ENCODE measurements around the gene DCXR. TPM values are rescaled to one million over a fixed set of nuclear protein-coding genes. Genes with fewer than 3 reads are reported as not detected.
A peak's percentile ranks its signal among the peaks of the same experiment; 100 is the strongest.

The DCXR gene
- total and polyA plus RNA-seq, 2 of the 13 experiments (the other 11 are each of a cell fraction or from before 2014, with no cell fraction given) = 287 to 311 TPM

DNA sequence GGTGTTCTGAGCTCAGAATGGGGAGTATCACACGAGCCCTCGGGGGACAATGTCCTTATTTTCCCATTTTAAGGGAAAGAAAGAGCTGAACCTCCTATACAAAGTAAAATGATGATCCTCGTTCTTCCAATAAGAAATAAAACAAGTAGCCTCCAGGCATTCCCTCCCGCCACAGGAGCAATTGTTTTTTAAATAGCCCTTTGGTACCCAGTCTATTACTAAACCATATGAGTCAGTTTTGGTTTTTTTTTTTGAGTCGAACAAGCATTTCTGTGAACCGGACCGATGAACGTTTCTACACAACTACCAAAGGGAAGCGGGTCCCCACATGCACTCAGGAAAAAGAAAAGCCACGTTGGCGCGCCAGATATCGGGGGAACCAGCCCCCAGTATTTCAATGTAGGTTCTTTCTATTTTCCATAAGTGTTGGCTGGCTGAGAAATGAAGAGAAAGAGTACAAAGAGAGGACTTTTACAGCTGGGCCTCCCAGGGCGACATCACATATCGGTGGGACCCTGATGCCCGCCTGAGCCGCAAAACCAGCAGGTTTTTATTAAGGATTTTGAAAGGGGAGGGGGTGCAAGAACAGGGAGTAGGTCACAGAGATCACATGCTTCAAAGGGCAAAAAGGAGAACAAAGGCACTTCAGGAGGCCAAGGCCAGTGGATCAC, 3.8 kb upstream of the DCXR start (continued):
- TF ChIP-seq, protein P1, sequence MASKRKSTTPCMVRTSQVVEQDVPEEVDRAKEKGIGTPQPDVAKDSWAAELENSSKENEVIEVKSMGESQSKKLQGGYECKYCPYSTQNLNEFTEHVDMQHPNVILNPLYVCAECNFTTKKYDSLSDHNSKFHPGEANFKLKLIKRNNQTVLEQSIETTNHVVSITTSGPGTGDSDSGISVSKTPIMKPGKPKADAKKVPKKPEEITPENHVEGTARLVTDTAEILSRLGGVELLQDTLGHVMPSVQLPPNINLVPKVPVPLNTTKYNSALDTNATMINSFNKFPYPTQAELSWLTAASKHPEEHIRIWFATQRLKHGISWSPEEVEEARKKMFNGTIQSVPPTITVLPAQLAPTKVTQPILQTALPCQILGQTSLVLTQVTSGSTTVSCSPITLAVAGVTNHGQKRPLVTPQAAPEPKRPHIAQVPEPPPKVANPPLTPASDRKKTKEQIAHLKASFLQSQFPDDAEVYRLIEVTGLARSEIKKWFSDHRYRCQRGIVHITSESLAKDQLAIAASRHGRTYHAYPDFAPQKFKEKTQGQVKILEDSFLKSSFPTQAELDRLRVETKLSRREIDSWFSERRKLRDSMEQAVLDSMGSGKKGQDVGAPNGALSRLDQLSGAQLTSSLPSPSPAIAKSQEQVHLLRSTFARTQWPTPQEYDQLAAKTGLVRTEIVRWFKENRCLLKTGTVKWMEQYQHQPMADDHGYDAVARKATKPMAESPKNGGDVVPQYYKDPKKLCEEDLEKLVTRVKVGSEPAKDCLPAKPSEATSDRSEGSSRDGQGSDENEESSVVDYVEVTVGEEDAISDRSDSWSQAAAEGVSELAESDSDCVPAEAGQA (IDR thresholded peaks at IDR 0.05; ENCODE audit: low read depth) = 0 out of 2 replicates have a peak, but pooled peaks have one; percentile 29
- TF ChIP-seq, protein P1 (CRISPR knock-in tag; IDR thresholded peaks at IDR 0.05; ENCODE audit: borderline replicate concordance) = no peak
- TF ChIP-seq HNF4A (CRISPR knock-in tag; IDR thresholded peaks at IDR 0.05) (peak; percentile 41; the same call in 1 of the 2 replicates), ZNF674 (CRISPR knock-in tag; IDR thresholded peaks at IDR 0.05; ENCODE audit: low read depth) (no peak), ZNF3 (CRISPR knock-in tag; IDR thresholded peaks at IDR 0.05) (no peak), NCOA1 (CRISPR knock-in tag; IDR thresholded peaks at IDR 0.05) (no peak), ATRX (CRISPR knock-in tag; IDR thresholded peaks at IDR 0.05; ENCODE audit: borderline replicate concordance) (no peak), NFYC (CRISPR knock-in tag; IDR thresholded peaks at IDR 0.05) (no peak), MEIS1 (CRISPR knock-in tag; IDR thresholded peaks at IDR 0.05; ENCODE audit: borderline replicate concordance) (no peak), TCF7 (IDR thresholded peaks at IDR 0.05; ENCODE audit: low read depth) (peak; percentile 21; the same call in 1 of the 2 replicates), ZFY (CRISPR knock-in tag; IDR thresholded peaks at IDR 0.05) (no peak), NCOA5 (CRISPR knock-in tag; IDR thresholded peaks at IDR 0.05) (no peak), YEATS4 (CRISPR knock-in tag; IDR thresholded peaks at IDR 0.05; ENCODE audit: borderline replicate concordance) (no peak), SOX13 (IDR thresholded peaks at IDR 0.05) (no peak; the same call in 1 of the 2 replicates), SOX13 (CRISPR knock-in tag; conservative IDR thresholded peaks at IDR 0.05 in 1 of 2, IDR thresholded peaks at IDR 0.05 in 1 of 2) (peak in 1 of 2 experiments; percentile 49; a peak in 1 of 4 replicates)
- TF ChIP-seq, protein P2, sequence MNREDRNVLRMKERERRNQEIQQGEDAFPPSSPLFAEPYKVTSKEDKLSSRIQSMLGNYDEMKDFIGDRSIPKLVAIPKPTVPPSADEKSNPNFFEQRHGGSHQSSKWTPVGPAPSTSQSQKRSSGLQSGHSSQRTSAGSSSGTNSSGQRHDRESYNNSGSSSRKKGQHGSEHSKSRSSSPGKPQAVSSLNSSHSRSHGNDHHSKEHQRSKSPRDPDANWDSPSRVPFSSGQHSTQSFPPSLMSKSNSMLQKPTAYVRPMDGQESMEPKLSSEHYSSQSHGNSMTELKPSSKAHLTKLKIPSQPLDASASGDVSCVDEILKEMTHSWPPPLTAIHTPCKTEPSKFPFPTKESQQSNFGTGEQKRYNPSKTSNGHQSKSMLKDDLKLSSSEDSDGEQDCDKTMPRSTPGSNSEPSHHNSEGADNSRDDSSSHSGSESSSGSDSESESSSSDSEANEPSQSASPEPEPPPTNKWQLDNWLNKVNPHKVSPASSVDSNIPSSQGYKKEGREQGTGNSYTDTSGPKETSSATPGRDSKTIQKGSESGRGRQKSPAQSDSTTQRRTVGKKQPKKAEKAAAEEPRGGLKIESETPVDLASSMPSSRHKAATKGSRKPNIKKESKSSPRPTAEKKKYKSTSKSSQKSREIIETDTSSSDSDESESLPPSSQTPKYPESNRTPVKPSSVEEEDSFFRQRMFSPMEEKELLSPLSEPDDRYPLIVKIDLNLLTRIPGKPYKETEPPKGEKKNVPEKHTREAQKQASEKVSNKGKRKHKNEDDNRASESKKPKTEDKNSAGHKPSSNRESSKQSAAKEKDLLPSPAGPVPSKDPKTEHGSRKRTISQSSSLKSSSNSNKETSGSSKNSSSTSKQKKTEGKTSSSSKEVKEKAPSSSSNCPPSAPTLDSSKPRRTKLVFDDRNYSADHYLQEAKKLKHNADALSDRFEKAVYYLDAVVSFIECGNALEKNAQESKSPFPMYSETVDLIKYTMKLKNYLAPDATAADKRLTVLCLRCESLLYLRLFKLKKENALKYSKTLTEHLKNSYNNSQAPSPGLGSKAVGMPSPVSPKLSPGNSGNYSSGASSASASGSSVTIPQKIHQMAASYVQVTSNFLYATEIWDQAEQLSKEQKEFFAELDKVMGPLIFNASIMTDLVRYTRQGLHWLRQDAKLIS (CRISPR knock-in tag; IDR thresholded peaks at IDR 0.05) = no peak
